Measurements from ENCODE around the gene ZNF530. TPM values are rescaled to one million over a fixed set of nuclear protein-coding genes. Genes with fewer than 3 reads are reported as not detected.

Gene ZNF530
- polyA plus RNA-seq (ENCODE audit: insufficient read depth in 1 of 5, insufficient read length in 5 of 5, low replicate concordance in 1 of 5): 1 to 10 TPM; 4.8 to 7.7 (median 6.0) TPM
- long read RNA-seq, donor 1, full-length matches to known transcripts: 4 of 4 reads
- long read RNA-seq, donor 1, partial matches to known transcripts: 0 of 4 reads
- long read RNA-seq, donor 1, other reads (novel, unspliced or antisense): 0 of 4 reads
- long read RNA-seq, donor 2, full-length matches to known transcripts: 1 of 1 reads
- long read RNA-seq, donor 2, partial matches to known transcripts: 0 of 1 reads
- long read RNA-seq, donor 2, other reads (novel, unspliced or antisense): 0 of 1 reads
- long read RNA-seq, donor 3, full-length matches to known transcripts: 3 of 3 reads
- long read RNA-seq, donor 3, partial matches to known transcripts: 0 of 3 reads
- long read RNA-seq, donor 3, other reads (novel, unspliced or antisense): 0 of 3 reads
- long read RNA-seq, donor 4: 0 reads
- long read RNA-seq, donor 5, full-length matches to known transcripts: 7 of 7 reads
- long read RNA-seq, donor 5, partial matches to known transcripts: 0 of 7 reads
- long read RNA-seq, donor 5, other reads (novel, unspliced or antisense): 0 of 7 reads
- long read RNA-seq, donor 6, full-length matches to known transcripts: 5 of 5 reads
- long read RNA-seq, donor 6, partial matches to known transcripts: 0 of 5 reads
- long read RNA-seq, donor 6, other reads (novel, unspliced or antisense): 0 of 5 reads
- long read RNA-seq, donor 7, full-length matches to known transcripts: 4 of 4 reads
- long read RNA-seq, donor 7, partial matches to known transcripts: 0 of 4 reads
- long read RNA-seq, donor 7, other reads (novel, unspliced or antisense): 0 of 4 reads
- long read RNA-seq, donor 8: 0 reads

GRCh38 chr19:57599761-57600383 lies at the start of gene ZNF530:
Gene ZNF530 (plus strand): TSS chr19:57599885. CDS start chr19:57604346, 4,461 bp downstream.
- peak; percentile 91 to 92 for DNase-seq

- no peak for DNase-seq
These were observed 47.3 kb upstream of the ZNF530 start for GRCh38 chr19:57552432-57552831.

DNA sequence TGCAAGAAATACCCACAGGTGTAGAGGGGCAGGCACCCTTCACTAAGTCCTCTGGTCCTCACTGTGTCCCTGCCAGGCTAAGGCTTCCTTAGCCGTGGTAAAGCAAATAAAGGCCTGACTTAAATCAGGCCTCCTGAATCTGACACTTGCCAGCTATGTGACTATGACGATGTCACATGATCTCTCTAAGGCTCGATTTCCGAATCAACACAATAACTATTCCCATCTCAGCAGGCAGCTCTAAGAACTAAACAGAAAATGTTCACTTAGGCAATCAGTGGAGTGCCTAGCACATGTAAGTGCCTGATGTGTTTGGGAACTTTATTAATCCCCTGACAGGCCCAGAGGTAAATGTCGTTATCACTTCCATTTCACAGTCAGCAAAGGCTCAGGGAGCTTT lies 42.0 kb upstream of the ZNF530 start:
- DNase-seq: no peak

GRCh38 chr19:57558525-57558924 lies 41.2 kb upstream of the ZNF530 start:
- no peak for DNase-seq

DNA sequence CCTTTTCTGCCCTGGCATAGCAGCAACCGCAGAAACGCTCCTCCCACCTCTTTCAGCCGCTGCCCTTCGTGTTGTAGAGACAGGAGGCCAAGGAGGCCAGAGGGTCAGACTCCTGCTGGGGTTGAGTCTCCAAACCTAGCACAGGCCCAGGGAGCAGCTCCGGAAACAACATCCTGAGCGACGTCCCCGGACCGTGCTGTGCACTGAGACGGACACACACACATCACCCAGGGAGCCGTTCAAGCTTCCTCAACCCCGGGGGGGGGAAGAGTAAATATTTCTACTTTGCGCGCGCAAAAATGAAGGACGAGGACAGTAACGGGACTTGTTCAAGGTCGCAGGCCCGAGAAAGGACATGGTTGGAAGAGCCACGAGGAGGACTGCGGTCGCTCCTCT lies 40.7 kb upstream of the ZNF530 start:
- peak in 1 of 2 donors; percentile 9 for DNase-seq

DNA sequence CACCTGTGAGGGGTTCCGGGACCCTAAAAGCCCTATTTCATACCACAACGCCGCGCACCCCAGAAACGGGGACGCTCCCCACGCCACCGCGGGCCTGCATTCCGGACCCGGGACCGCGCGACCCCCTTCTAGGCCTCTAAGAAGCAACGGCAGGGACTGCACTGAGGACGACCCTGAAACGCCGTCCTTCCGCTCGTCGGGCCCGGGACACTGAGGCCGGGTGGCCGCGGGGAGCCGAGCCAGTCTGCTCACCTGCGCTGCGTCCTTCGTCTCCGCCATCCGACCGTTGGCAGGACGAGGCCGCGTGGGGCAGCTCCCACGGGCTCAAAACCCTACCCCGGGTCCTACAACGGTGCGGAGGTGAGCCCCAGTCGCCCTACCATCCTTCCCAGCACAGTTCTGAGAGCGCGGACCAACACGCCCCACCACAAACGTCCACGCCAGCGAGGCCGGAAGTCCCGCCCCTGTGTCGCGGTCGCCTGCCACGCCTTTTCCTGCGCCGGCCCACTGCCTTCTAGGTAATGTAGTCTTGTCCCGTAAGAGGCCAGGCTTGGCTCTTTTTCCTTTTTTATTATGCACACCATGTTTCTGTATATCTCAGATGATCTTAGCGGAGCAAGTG lies 40.2 kb upstream of the ZNF530 start, which contains the start of gene ZNF550:
Gene ZNF550 (minus strand): TSS at position 460 of the 622 bp plus-strand sequence. CDS start 181 bp downstream, at position 279.
- peak; percentile 85 to 88 for DNase-seq

GRCh38 chr19:57560049-57560491 lies 39.6 kb upstream of the ZNF530 start:
- DNase-seq: peak in 1 of 2 donors; percentile 11

GRCh38 chr19:57563547-57563946 lies 36.1 kb upstream of the ZNF530 start:
- no peak for DNase-seq

DNA sequence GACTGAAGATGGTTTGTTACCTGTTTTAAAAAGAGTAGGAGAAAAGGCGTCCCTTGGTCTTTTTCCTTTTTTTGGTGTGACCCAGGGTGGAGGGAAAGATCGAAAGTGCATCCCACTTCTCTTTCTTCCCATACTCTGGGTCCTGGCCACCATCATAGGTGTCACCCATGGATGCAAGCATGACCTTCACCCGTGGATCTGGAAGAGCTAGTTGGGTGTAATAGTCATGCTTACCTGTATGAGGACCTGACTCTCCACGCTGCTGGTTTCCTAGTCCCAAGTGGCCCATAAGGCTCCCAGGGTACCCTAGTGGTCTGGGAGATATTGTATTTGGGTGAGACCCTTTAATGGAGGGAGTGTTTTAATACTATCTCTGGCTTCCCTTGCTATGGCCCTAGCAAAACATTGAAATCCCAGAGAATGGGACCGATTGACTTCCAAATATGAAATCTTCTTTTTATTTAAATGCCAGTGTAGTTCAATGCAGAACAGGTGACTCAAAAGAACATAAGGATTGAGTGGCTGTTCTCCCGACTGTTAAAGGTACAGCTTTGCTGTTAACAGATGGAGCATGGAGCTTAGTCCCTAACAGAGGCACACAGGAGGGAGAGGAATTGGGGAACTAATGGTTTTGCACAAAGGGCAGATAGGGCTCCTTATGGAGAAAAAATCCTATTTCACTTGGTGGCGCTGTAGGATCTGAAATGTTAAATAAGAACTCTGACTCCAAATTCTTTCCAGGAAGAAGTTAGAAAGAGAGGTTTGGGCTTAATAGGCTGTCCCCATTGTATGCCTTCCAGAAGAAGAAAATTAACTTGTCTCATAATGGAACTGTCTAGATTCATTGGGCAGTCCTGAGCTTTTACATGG lies 33.1 kb upstream of the ZNF530 start:
- DNase-seq: no peak

GRCh38 chr19:57570707-57571106 lies 29.0 kb upstream of the ZNF530 start:
- DNase-seq: no peak

- no peak for DNase-seq
These were observed 27.2 kb upstream of the ZNF530 start for GRCh38 chr19:57572415-57572947.

GRCh38 chr19:57576661-57577060 lies 23.0 kb upstream of the ZNF530 start:
- DNase-seq: no peak

GRCh38 chr19:57578487-57579205 lies 21.0 kb upstream of the ZNF530 start, which contains the start of gene ZNF416:
Gene ZNF416 (minus strand): TSS chr19:57578911. CDS start chr19:57578704, 207 bp downstream.
- peak; percentile 96 to 98 for DNase-seq

DNA sequence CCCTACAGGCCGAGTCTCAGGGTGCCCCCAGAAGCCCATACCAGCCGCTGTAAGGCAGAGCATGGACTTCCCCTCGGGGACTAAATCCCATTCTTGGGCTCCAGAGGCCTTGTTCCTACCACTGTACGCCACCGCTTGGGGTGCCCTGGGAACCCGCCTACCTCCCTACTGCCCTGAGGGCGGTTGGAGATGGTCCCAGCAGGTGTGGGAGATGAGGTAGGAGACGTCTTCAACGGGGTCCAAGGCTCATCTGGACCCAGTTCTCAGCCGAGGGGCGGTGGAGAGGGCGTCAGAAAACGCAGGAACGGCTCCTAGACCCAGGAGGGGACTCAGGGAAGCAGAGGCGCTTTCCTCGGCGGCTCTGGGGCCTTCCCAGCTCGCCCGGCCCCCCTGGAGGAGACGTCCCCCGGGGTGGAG lies 16.6 kb upstream of the ZNF530 start:
- peak in 1 of 2 donors; percentile 4 for DNase-seq

DNA sequence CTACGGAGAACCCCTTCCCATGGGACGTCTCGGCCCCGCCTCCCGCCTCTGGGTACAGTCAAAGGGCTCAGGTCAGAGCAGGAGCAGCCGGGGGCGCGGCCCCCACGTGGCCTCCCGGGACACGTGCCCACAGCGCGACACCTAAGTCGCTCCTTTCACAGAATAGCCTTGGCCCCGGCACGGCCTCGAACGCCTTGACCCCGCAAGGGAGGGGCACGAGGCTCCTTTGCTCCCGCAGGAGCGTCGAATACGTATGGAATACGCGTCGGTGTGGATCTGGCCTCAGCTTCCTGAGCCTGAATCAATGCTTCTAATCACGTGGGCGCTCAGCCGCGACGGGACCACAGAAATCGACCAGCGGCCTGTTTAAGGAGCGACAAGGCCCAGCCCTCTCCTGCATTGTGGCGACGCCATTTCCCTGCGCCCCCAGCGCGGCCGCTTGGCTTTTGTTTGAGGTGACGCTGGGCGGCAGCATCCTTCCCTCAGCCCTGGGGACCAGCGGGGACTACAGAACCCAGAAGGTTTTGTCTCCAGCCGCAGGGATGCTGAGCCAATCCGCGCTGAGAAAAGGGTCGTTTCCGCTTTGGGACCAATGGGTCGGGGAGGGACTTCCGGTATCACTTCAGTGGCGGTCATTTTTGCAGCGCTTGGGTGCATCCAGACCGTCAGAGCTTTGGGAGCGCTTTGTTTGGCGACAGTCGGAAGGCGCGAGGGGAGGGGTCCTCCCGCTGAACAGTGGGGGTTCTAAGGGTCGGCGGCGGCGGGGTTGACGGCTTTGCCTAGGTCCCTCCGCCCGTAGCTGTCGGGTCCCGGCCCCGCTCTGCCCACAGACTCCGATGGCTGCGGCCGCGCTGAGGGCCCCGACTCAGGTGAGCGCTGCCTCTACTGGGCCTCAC lies 15.9 kb upstream of the ZNF530 start, which contains the start of gene ZIK1:
Gene ZIK1 (plus strand): TSS at position 625 of the 896 bp plus-strand sequence. CDS start 212 bp downstream, at position 837.
- DNase-seq: peak; percentile 91 to 95

- DNase-seq: no peak
These were observed 12.2 kb upstream of the ZNF530 start for GRCh38 chr19:57587529-57587928.

DNA sequence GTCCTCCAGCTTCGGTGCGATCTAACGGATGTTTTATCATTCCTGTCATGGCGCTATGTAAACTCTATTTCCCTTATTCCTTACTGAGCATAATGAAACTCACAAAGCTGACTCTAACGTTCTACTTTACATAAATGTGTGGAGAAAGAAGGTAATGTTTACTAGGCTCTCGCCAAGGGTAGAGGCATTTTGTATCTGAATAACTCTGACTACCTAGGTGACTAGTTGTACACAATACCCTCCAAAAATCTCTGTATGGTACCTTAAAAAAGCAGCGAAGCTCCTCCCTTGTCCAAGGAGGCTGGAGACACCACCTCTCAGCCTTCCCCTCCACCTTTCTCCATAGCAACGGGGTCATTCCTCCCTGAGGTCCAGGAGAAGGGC lies 316 bp upstream of the ZNF530 start:
- DNase-seq: no peak

DNA sequence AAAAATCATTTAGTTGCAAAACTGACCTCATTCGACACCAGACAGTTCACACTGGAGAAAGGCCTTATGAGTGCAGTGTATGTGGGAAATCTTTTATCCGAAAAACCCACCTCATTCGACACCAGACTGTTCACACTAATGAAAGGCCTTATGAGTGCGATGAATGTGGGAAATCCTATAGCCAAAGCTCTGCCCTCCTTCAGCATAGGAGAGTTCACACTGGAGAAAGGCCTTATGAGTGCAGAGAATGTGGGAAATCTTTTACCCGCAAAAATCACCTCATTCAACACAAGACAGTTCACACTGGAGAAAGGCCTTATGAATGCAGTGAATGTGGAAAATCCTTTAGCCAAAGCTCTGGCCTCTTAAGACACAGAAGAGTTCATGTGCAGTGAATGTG lies 7.2 kb downstream of the ZNF530 start:
- no peak for DNase-seq

Data from right lung (tissue), 10 donors.